Activated T-cell treated with anti-CD3 and anti-CD28 coated beads for 4 hours (primary cell): ENCODE data around the gene UACA.

Experiments used
- DNase-seq: peaks from one replicate; pipeline ENCODE4 v3.0.0-alpha.2; 2020

Gene UACA

DNA sequence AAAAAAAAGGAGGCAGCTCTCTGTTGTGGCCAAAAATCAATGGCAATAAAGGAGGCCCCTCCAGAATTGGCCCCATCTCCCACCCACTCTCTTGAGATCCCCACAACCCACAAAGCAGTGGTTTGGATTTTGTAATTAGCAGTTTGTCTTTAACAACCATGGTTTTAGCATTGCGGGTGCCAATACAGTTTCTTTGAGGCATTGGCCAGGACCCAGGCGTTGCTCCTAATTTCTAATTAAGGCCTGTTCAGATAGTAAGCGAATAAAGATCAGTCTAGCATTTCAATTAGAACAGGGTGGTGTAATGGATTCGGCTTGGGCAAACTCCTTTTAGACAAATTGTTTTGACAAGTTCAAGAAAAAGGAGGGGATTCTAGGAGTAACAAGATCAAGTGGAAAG, 23.6 kb upstream of the UACA start:
- DNase-seq, result no peak

GRCh38 chr15:70783610-70784022, 20.3 kb upstream of the UACA start:
- no peak for DNase-seq

DNA sequence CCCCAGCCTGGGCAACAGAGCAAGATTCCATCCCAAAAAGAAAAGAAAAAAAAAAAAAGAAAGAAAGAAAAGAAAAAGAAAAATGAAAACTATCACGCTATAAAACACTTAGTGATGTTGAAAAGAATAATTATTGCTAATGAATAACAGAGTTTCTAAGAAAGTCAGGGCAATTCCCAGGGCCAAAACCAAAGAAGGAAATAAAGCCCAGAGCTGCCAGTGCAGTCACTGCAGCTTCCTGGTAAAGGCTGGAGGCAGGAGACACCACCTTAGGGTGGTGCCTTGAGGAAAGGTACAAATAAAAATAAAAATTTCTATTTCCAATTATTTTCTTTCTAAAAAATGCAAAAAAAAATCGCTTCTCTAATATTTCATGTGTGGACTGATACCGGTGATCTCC, 19.7 kb upstream of the UACA start:
- no peak for DNase-seq

GRCh38 chr15:70781236-70781635, 17.9 kb upstream of the UACA start:
- DNase-seq, result no peak

DNA sequence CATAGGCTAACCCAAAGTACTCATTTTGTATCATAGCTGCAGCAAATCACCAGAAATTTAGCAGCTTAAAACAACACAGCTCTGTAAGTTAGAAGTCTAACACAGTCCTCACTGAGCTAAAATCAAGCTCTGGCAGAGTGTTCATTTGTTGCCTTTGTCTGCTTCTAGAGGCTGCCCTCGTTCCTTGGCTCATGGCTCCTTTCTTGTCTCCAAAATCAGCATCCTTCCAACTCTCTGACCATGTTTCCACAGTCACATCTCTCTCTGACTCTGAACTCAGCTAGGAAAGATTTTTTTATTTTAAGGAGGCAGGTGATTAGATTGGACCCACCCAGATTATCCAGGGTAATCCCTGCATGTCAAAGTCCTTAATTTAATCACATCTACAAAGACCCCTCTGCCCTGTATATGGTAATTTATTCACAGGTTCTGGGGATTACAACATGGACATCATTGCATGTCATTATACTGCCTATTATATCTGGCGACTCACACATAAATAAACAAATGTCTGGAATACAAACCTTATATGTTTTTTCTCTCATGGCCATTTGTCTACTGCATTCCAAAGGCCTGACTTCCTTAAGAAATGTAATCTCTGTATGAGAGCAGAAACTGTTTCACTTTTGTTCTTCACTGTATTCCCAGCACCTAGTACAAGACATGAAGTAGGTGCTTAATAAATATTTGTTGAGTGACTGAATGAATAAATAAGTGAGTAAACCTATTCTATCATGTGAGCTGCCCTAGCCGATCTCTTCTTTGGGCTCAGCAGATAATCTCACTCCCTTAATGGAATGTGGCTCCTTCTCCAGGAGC, 15.1 kb upstream of the UACA start:
- no peak for DNase-seq

DNA sequence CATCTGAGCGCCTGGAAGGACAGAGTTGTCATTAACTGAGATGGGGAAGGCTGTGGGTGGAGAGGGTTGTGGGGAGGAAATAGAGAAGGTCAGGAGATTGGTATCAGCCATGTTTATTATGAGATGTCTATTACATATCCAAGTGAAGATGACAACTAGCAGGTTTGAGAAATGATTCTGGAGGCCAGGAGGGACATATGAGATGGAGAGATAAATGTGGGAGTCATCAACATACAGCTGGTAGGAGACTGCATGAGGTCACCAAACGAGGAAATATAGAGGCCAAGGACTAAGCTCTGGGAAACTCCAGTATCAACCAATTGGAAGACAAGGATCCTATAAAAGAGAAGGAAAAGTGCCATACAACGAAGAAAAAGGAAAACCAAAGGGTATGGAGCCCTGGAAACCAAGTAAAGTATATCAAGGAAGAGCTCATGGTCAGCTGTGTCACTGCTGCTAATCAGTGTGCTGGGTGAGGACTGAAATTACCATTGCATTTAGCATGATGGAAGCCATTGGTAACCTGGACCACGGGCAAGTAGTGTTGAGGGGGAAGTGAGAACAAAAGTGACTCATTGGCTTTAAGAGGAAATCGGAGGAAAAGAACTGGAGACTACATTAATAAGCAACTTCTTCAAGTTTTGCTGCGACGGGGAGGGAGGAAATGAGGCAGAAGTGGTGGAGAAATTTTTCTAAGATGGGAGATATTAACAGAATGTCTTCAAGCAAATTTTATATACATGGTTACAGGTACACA, 14.0 kb upstream of the UACA start:
- no peak for DNase-seq

GRCh38 chr15:70775160-70775559, 11.8 kb upstream of the UACA start:
- DNase-seq, result no peak

GRCh38 chr15:70772402-70772801, 9.0 kb upstream of the UACA start:
- no peak for DNase-seq

- no peak for DNase-seq
Measured at GRCh38 chr15:70770863-70771262, 7.5 kb upstream of the UACA start.

- no peak for DNase-seq
Measured at GRCh38 chr15:70768257-70768883, 5.0 kb upstream of the UACA start.

GRCh38 chr15:70767667-70768066, 4.3 kb upstream of the UACA start:
- DNase-seq, result no peak

- no peak for DNase-seq
Measured at GRCh38 chr15:70766597-70766996, 3.2 kb upstream of the UACA start.

GRCh38 chr15:70765504-70766281, 2.3 kb upstream of the UACA start:
- no peak for DNase-seq

DNA sequence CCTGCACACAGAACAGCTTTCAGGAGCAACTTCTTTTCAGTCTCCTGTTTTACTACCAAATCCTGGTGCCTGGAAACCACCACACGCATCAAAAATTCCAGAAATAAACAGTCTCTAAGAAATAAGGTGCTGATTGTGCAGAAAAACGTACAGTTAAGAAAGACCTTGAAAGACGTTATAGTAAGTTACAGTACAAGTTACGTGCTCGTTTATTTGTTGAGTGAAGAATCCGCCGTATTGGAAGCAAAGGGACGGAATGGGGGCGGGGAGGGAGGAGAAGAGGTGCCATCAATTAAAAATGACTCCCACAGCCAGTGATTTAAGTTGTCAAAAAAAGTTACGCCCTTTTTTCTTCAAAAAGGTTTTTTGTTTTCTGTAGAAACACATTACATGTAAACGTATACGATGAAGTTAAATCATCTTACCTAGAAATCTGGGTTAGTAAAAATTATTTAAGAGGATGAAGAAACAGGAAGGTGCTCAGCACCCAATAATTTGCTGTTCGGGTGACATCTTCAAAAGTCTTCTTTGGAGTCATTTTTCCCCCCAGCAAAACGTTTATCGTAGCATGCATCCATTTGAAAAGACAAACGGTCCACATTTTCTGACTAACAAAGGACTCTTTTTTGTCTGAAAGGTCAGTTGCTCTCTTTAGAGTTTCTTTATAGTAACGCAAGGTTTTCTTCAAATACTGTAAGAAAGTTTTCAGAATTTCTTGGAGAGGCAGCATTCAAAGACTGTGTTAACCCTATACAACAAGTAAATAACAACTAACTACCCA, 782 bp upstream of the UACA start:
- no peak for DNase-seq

DNA sequence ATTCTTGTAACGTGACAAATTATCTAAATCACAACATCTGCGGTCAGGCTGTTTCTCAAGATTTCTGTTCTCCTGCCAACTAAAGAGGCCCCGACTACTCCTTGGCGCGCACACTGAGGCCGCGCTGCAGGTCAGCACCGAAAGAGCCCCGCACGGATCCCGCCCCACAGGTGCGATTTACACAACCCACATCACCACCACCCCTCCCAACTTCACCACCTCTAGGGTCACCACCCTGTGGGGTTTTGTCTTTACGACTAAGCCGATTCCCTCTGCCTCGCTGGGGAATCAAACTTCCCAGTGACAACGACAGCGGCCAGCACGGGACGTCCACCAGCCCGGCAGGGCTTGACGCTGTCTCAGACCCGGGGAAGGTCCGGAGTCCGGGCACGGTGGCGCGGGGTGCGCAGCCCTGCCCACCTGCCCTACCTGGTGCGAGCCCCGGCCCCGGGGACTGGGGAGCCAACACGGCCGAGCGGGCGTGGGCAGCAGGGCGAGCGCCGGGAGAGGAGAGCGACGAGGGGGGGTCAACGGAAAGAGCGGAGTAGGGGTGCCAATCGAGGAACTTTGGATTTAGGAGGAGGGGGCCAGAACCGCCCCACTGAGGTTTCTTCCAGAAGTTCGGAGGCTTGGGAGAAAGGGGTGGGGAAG, 764 bp downstream of the UACA start:
- no peak for DNase-seq

GRCh38 chr15:70761931-70762468, 1.4 kb downstream of the UACA start:
- DNase-seq, result no peak

DNA sequence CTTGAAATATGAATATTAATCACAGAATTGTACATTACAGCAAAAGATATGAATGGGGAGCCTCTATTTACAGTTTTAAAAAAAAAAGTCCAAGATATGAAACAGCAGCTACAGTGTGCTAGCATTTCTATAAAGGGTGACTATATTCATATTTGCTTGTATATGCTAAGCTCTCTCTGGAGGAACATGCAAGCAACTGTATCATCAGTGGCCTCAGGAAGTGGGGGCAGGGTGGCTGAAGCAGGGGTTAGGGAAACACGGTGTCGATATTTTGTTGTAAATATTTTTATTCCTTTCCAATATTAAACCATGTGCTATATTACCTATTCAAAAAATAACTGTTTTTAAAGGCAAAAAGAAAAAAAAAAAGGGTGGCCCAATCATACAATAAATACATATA, 2.3 kb downstream of the UACA start:
- DNase-seq, result no peak

- no peak for DNase-seq
Measured at GRCh38 chr15:70758790-70759462, 4.4 kb downstream of the UACA start.

GRCh38 chr15:70757627-70758026, 5.7 kb downstream of the UACA start:
- DNase-seq, result no peak

DNA sequence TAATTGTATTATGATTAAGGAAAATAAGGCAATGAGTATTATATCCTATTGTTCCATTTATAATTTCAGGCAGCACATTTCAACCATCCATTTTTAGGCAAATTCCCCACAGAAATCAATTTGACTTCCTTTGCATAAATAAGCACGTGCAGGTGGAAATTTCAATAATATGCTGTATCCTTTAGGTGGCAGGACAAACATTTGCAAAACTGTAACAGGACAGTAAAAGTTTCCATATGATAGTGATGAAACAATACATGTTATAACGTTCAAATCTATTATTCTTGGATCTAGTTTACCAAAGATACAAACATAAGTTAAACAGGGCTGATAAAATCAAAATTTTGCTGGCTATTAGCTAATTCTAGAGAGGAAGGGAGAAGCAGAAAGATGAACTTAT, 8.5 kb downstream of the UACA start:
- no peak for DNase-seq
